Measurements from ENCODE around the gene TMCC3.

DNA sequence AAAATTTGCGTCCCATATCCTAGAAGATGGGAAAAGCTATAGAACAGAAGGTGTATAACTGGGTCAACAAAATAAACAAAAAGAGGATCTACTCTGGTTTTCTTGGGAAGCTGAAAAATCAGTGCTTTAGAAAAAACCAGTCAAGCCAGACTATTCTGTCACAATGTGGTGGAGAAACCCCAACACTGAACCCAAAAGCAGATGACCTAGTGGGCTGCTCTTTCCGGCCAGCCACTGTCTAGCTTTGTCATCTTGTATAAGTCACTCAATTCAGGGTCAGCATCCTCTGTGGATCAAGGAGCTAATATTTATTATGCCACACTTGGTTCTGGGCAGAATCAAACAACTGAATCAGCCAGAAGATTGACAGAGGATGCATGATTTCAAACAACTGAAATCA, 26.6 kb upstream of the TMCC3 start:
- TF ChIP-seq, protein P1, sequence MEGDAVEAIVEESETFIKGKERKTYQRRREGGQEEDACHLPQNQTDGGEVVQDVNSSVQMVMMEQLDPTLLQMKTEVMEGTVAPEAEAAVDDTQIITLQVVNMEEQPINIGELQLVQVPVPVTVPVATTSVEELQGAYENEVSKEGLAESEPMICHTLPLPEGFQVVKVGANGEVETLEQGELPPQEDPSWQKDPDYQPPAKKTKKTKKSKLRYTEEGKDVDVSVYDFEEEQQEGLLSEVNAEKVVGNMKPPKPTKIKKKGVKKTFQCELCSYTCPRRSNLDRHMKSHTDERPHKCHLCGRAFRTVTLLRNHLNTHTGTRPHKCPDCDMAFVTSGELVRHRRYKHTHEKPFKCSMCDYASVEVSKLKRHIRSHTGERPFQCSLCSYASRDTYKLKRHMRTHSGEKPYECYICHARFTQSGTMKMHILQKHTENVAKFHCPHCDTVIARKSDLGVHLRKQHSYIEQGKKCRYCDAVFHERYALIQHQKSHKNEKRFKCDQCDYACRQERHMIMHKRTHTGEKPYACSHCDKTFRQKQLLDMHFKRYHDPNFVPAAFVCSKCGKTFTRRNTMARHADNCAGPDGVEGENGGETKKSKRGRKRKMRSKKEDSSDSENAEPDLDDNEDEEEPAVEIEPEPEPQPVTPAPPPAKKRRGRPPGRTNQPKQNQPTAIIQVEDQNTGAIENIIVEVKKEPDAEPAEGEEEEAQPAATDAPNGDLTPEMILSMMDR (IDR thresholded peaks at IDR 0.05): no peak
- TF ChIP-seq POLR2A (IDR thresholded peaks at IDR 0.05): no peak

Measured in tibial nerve (tissue), 3 donors.